Medulla oblongata (tissue), 1 donor: ENCODE results near the gene NOC2L.
"Not testable (repeated sequence)": the region's sequence is repeated elsewhere in the genome, so short reads cannot be mapped to it uniquely, and the experiment has no call there.

Source experiments
- DNase-seq: peaks from one replicate; pipeline ENCODE4 v3.0.0-alpha.2; 2015; ENCODE audit errors: extremely low spot score

Gene NOC2L

GRCh38 chr1:958823-959730, at the start of gene NOC2L:
NOC2L (minus strand) TSS chr1:959256; CDS start chr1:959240, 16 bp downstream.
- peak; percentile 87 for DNase-seq

- no peak for DNase-seq
Observed at GRCh38 chr1:1006305-1007159, 47.5 kb upstream of the NOC2L start.

GRCh38 chr1:1005774-1006304, 46.8 kb upstream of the NOC2L start:
- DNase-seq = no peak

GRCh38 chr1:1004780-1005697, 46.0 kb upstream of the NOC2L start:
- DNase-seq = no peak

- no peak for DNase-seq
Observed at GRCh38 chr1:1004420-1004779, 45.3 kb upstream of the NOC2L start.

GRCh38 chr1:1003618-1004419, 44.8 kb upstream of the NOC2L start:
- no peak for DNase-seq

GRCh38 chr1:1001057-1001783, 42.2 kb upstream of the NOC2L start:
- DNase-seq = no peak

GRCh38 chr1:1000357-1001056, 41.5 kb upstream of the NOC2L start:
- DNase-seq = peak; percentile 44

- DNase-seq = peak; percentile 66
Observed at GRCh38 chr1:999725-1000356, 40.8 kb upstream of the NOC2L start, which contains the start of gene HES4. HES4 (minus strand) TSS chr1:1000097; CDS start chr1:999973, 124 bp downstream.

GRCh38 chr1:998995-999724, 40.1 kb upstream of the NOC2L start:
- DNase-seq = no peak

- DNase-seq = no peak
Observed at GRCh38 chr1:998745-998994, 39.6 kb upstream of the NOC2L start.

GRCh38 chr1:997993-998744, 39.1 kb upstream of the NOC2L start:
- no peak for DNase-seq

- DNase-seq = no peak
Observed at GRCh38 chr1:997713-997992, 38.6 kb upstream of the NOC2L start.

- no peak for DNase-seq
Observed at GRCh38 chr1:996851-997712, 38.0 kb upstream of the NOC2L start.

GRCh38 chr1:995665-996633, 36.9 kb upstream of the NOC2L start:
- no peak for DNase-seq

- not testable (repeated sequence) for DNase-seq
Observed at GRCh38 chr1:994546-994945, 35.5 kb upstream of the NOC2L start.
